GM19099 (cell line): ENCODE results near the gene CDHR3.
A peak's percentile ranks its signal among the peaks of the same experiment; 100 is the strongest.

Source experiments
- POLR2A ChIP-seq: IDR thresholded peaks from 3 replicates; pipeline ENCODE4 v1.6.1; 2011; ENCODE audit warnings: low read depth; ENCODE audit not compliant: insufficient read length; ENCODE audit errors: extremely low read depth

CDHR3 gene

GRCh38 chr7:106047818-106048705, 85.0 kb downstream of the CDHR3 start:
- TF ChIP-seq POLR2A, result no peak

- TF ChIP-seq POLR2A, result no peak
Measured at GRCh38 chr7:106048706-106049020, 85.6 kb downstream of the CDHR3 start.

GRCh38 chr7:106049139-106049752, 86.2 kb downstream of the CDHR3 start:
- no peak for TF ChIP-seq POLR2A

- no peak for TF ChIP-seq POLR2A
Measured at GRCh38 chr7:106050002-106050745, 87.1 kb downstream of the CDHR3 start.

GRCh38 chr7:106050746-106051117, 87.7 kb downstream of the CDHR3 start:
- no peak for TF ChIP-seq POLR2A

- TF ChIP-seq POLR2A, result no peak
Measured at GRCh38 chr7:106052681-106053080, 89.6 kb downstream of the CDHR3 start.

GRCh38 chr7:106053109-106053508, 90.0 kb downstream of the CDHR3 start:
- TF ChIP-seq POLR2A, result no peak

GRCh38 chr7:106054156-106054910, 91.3 kb downstream of the CDHR3 start:
- no peak for TF ChIP-seq POLR2A

- no peak for TF ChIP-seq POLR2A
Measured at GRCh38 chr7:106054971-106055532, 92.0 kb downstream of the CDHR3 start.

- TF ChIP-seq POLR2A, result no peak
Measured at GRCh38 chr7:106056513-106057203, 93.6 kb downstream of the CDHR3 start.

- peak; percentile 30 for TF ChIP-seq POLR2A
Measured at GRCh38 chr7:106057204-106057961, 94.3 kb downstream of the CDHR3 start.

GRCh38 chr7:106057962-106058927, 95.2 kb downstream of the CDHR3 start:
- TF ChIP-seq POLR2A, result no peak

- TF ChIP-seq POLR2A, result no peak
Measured at GRCh38 chr7:106058928-106059324, 95.9 kb downstream of the CDHR3 start.

GRCh38 chr7:106059556-106059955, 96.5 kb downstream of the CDHR3 start:
- TF ChIP-seq POLR2A, result no peak
